HCEC 1CT (cell line): ENCODE measurements around the gene LNX2.

ENCODE experiments used
- DNase-seq: peaks from one replicate; pipeline ENCODE4 v3.0.0-alpha.2; 2017

The LNX2 gene

DNA sequence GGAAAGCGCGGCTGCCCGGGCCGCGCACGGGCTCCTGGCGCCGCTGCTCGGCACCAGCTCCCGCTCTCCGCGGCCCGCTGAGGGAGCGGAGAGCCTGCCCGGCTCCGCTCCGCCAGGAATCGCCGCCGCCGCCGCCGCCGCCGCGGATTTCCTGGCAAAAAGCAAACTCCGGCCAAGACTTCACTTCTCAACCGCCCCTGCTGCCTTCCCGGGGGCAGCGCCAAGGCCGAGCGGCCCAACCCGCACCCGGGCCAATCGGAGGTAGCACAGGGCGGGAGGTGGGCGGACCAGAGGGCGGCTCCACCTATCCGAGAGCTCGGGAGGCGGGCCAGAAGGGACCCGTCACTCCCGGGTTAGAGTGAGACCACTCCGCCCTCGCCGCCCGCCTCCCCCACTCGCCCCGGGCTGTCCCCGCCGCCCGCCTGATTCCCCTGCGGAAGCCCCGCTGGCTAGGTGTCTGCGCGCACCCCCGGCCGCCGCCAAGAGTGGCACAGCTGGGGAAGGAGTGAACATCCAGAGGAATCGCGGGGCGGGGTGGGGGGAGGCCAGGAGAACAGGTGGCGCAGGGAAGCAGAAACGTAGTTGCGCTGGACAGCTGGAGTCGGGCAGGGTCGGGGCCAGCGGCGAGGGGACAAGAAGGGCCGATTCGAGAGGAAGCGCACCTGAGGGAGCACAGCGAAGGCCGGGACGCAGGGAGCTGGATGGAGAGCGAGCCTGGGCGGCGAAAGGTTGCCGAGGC, at the start of gene LNX2:
LNX2 (minus strand) TSS at position 153 of the 739 bp plus-strand sequence. CDS start 38,826 bp downstream, outside the sequence.
- peak; percentile 96 for DNase-seq

DNA sequence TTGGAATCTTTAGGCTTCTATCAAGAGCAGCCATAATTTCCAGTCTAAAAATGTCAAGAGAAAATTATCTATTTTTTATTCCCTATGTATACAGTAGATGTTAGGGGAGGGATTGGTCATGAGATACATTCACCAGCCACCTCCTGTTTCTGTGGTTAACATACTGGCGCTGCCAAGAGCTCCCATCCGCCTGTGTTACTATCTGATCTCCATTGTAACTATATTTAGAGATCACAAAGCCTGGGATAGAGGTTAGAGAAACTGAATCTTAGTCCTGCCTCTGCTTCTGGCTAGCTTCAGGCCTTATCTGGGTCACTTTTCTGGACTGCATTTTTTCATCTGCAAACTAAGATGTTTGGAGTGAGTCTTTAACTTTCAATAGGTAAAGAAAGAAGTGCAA, 47.6 kb upstream of the LNX2 start:
- DNase-seq: no peak

DNA sequence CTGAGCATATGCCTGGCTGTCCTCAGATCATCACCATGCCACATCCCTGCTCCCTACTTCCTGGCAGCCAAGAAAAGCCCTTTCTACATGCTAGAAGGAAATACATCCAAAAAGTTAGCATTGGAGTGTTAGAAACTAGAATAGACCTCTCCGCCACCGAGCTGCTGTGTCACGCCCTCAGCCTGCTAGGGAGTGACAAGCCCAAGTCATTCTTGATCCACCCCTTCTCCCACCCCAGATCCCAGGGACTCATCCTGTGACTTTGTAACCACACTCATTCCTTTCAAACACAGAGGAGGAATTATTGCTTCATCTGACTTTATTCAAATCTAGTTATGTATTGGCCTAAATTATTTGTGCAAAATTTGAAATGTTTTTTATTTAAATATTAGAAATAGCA, 46.6 kb upstream of the LNX2 start:
- DNase-seq: no peak

DNA sequence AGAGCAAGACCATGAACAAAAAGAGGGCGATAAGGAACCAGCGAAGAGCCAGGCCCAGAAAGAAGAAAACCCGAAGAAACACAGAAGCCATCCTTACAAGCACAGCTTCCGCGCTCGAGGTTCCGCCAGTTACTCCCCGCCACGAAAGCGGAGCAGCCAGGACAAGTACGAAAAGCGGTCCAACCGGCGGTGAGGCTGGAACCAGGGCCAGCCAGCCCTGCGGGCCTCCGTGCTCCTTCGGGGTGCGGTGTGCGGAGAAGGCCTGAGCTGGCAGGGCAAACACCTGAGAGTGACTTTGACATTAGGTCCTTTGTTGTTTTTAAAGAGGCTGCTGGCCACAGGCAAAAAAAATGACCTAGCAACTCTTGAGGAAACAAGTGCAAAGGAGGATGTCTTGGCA, 45.4 kb upstream of the LNX2 start:
- no peak for DNase-seq

DNA sequence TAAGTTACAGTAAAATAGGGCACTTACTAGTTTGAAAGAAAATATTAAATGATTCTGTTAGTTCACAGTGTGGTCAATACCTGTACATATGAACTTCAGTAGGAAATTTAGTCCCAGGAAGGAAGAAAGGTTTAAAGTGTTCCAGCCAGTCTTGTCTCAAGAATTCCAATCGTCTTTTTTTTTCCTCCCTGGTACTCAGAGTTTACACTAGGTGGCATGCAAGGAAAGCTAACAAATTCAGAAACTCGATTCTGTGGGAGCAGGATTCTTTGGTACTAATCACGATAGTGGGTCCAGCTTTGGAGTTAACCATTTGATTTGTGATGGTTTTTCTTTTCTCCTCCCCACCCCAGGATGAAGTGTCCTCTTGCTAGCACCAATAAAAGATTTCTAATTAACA, 45.0 kb upstream of the LNX2 start:
- no peak for DNase-seq

DNA sequence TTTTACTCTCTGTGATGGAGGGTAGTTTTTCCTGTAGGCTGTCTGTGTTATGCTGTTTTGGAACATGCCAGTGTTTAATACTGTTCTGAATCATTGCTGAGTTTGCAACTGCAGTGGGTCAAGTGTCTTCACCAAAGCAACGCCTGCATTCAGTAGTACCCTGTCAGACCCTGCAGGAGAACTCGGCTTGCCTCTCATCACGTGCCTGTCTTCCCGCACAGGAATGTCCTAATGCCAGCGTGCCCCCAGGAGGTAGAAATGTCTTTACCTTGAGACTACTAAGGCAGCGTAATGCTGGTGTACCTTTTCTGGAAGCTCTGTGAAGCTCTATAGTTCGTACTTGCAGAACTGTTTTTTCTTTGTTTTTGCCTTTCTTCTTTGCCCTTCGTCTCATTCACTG, 43.6 kb upstream of the LNX2 start:
- DNase-seq: no peak

DNA sequence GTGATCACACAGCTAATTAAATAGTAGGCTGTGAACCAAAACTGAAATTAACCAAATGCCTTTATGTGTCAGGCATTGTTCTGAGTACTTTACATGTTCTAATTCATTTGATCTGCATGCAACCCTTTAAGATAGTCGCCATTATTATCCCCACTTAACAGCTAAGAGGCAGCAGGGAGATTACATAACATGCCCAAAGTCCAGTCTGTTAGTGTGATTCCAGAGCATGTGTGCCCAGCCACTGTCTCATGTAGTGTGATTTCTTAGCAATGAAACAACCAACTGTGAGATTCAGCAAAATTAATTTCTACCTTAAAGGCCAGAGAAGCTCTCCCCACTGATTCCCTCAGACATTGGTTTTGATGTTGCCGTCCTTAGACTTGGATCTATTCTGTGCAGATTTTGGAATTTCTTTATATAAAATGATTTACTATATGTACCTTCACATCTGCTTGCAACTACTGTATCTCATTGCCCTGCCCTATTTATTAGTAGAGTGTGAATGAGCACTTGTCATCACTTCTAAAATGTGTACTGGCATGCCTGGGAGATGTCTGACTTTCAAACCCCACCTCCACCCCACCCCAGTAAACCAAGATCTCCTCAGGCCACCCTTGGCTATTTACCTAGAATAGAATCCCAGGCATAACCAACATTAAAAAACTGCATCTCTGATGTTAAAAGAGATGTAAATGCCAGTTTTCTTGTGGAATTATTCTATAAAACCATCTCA, 42.6 kb upstream of the LNX2 start:
- no peak for DNase-seq

DNA sequence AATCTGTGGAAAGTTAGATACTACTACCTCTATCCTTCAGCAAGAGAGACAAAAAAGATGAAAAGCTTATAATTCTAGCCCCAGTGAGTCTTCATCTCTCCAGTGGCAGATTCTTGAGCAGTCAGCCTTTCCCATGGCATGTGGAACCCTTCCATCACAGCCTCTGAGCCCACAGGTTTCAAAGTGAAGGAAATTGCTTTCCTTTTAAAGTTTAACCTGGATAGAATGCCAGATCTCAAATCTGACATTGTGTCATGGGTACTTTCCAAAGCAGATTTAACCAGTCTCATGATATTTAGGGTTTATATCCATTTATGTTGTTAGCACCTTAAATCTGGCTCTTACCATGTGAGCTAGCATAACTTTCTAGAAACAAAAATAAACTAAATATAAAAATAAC, 40.7 kb upstream of the LNX2 start:
- no peak for DNase-seq

DNA sequence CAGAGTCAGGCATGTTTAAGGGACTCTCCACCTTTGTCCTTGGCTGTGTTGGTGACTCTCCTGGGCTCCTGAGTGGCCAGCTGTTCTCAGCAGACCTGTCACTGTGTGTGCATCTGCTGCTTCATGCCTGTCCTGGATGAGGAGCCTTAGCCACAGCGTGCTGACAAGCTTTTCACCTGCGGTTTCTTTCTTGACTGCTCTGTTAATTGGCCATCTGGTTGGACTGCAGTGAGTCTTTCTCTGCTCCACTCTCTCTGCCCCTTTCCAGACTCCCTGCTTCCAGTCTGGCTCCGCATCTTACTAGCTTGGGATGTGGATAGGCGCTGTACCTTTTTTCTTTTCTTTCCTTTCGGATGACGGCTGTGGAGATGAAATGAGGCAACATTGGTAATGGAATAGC, 40.2 kb upstream of the LNX2 start:
- no peak for DNase-seq

DNA sequence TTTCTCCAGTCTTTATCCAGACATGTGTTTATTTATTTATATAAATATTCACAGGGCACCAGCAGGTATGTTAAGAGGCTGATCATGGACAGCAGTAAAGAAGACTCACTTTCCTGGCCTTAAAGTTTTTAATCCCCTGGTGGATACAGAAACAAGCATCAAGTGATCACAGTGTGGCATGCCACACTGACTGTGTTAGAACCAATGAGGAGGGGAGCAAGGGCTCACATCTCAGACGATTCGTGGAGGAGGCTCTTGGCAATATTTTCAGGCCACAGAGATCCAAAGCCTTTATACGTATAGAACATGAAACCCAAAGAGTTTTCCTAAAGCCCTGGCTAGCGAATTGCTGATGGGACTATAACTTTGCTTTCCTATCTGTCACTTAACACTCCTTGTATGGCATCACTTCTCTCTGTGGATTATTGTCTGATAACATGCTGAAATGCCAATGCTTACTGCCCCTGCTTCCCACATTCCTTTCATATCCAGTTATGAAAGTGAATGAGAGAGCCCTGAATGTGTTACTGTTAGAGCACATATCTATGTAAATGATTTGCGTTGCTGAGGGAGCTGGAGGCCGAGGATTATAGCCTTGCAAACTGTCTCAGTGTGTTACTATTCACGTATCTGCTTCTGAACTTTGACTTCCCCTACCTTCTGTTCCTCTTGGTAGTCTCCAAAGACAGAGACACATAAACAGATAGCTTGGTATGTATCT, 39.0 kb upstream of the LNX2 start:
- no peak for DNase-seq

DNA sequence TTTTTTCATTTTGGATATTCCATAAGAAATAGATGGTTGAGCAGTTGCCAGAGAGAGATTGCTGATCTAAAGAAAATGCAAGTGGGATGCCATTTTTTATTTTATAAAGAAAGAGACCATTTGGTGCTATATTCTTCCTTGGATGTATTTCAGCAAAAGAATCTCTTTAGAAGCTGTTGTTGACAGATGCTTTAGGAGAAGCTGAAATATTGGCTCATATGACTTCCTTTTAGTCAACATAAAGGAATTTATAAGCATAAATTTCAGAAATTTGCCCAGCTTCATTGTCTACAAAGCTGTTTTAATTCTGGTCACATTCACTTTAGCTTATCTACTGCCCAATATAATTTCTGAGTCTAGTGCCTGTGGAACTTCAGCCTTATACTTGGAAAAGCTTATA, 38.2 kb upstream of the LNX2 start:
- DNase-seq: peak; percentile 68

DNA sequence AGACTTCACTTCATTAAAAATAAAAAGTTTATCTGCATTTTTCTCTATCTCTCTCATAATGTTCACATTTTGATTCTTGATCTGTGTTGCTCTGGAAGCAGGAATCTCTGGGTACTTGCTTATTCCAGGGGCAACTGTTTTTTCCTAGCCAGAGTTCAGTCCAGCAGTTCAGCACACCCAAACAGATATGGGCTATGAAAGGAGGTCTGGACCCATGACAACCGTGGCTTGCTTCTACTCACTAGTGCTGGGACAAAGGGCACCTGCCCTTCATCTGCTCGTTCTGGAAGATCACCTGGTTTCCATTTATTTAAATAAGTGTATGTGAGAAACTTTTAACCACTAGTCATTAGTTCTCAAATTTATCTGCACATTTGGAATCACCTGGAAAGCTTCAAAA, 37.4 kb upstream of the LNX2 start:
- no peak for DNase-seq

DNA sequence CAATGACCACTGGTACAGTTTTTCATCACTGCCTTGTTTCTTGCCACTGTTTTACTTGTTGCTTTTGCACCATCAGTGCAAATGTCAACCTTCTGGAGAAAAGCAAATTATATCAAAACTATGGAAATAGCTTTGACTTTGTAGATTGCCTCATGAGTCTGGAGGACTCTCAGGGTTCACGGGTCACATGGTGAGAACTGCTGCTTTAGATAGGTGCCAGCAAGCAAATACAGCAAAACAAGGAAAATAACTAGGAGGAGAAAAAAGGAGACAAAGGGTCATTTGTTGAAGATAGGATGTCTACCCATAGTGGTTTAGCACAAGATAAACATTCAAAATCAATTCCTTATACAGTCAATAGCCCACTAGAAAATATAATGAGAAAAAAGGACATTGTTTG, 34.5 kb upstream of the LNX2 start:
- DNase-seq: no peak

DNA sequence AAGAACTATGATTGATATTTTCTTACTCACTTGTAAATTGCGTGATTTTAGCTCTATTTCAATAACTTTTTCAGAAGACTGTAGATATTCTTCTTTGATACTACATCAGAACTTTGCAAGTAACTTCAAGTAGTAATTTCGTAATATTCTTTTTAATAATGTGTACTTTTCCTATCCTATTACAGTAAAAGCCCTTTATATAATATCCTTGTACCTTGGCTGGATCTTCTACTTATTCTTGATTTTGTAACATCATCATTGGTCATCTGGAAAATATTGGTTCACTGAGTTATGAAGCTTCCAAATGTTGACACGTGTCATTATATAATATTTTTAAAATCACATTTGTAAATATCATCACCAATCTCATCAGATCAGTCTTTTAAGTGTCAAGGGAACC, 33.7 kb upstream of the LNX2 start:
- DNase-seq: no peak

DNA sequence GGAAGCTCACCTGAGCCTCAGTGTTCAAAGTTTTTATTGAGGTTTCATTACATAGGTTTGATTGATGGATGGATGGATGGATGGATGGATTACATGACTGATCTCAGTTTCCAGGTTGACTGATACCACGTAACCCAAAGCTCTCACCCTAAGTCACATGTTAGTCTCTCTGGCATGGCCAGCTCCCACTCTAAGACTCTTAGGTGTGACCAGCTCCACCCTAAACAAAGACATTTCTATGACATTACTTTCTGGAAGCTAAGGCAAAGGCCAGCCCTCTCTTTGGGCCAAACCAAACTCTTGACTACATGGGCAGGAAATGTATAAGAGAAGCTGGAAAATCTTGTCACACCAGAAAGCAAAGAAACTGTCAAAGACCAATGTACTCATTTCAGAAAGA, 30.0 kb upstream of the LNX2 start:
- no peak for DNase-seq

DNA sequence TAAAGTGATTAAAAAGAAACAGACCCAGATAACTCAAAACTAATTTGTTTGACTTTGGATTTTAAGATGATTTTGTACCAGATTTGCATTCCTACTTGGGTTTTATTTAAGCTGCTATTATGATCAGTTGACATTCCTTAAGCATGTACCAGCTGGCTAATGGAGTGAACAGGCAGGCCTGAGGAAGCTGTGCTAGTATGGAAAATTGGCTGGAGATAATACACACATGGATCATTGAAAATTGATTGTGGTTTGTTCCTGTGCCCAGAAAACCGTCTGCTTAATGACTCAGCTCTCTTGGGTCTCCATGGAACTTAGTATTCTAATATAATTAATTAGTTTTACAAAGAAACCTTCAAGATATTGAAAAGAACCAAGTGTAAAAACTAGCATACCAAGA, 24.0 kb upstream of the LNX2 start:
- DNase-seq: peak; percentile 76

DNA sequence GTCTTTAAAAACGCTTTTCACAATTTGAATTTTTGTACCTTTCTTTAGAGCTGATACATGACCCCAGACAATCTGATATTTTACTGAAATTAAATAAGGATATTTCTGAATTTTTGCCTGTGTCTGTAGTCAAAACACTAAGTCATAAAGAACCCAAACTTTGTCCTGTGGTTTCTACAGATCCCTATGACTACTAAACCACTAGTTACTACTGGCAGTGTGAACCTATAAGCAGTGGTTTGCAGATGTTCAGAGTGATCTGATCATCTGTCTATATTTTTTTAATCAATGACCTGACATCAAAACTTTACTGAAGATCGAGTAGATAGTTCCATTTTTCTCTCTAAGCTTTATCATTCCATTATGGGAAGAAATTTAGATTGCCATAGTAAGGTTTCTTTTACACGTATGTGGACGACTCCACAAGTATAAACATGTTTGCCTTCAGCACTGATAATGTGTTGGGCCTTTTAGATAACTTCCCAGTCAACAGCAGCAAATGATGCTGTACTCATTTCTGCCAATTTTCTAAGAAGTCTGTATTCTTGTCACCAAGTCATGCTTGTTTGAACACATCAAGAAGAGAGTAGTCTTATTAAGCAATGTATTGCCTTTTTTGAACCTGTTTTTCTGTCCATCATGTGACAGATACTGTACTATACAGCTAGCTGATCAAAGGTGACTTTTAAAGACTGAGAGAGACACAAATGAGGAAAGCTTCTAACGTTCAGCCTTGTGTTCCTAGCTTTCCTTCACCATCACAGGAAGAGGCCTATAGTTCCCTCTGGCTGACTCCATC, 23.2 kb upstream of the LNX2 start:
- DNase-seq: no peak

DNA sequence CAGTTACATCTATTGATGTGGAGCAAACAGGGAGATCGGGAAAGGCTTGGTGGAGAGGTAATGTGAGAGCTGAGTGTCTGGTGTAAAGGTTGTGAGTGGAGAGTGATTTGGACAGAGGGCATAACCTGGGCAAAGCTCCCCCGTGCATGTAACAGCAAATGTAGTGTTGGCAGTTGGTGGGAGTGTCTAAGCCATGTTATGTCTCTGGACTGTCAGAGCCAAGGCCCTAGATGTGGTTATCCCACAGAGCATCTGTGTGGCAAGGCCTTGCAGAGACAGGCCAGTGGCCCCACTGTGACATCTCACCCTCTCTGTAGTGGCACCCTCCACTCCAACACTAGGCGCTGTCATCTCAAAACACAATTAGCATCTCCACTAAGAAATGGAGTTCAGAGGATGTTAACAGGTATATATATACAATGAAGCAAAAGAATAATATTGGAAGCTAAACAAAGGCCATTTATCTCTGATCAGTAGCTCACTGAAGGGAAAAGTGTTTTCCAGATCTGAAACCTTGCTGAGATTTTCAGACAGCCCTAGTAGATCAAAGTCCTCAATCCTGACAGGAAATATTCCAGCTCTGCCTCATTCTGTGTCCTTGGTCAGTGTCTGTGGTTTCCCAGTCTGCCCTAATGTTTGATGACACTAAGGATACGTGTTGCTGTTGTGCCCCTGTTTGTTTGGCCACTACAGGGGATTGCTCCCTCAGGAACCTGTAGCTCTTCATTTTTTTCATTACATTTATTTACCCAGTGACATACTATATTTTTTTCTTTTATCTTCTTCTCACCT, 21.6 kb upstream of the LNX2 start:
- no peak for DNase-seq

DNA sequence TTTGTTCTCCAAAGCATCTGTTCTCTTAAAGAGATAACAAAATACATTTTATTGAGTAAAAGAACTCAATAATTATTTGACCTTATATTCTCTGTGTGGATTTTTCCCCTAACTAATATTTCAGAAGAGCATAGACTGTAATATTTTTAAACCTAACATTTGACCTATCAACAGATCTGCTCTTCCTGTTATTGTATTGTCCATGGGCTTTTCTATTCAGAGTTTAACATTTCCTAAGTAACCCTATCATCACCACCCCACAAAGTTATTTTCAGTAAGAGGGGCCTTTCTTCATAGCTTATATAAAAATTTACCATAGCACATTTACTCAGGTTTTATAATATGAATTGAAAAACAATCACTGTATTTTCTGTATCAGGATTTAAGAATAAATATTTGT, 18.9 kb upstream of the LNX2 start:
- no peak for DNase-seq

DNA sequence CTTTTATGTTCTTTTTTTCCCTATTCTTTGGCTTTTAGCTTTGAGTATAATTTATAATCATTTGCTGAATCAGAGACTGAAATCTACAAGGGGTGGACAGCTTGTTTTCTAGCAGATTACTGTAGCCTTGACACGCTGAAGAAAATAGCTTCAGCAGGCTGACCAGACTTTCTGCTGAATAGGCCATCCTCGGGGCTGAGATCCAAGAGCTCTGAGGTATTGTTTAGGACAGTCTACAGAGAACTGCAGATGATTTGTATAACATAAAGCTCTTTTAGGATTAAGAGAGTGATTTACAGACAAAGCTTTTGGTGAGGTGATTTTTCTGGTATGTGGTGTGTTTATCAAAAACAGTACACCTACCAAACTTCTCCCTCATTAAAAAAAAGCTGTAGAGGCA, 18.2 kb upstream of the LNX2 start:
- DNase-seq: no peak

DNA sequence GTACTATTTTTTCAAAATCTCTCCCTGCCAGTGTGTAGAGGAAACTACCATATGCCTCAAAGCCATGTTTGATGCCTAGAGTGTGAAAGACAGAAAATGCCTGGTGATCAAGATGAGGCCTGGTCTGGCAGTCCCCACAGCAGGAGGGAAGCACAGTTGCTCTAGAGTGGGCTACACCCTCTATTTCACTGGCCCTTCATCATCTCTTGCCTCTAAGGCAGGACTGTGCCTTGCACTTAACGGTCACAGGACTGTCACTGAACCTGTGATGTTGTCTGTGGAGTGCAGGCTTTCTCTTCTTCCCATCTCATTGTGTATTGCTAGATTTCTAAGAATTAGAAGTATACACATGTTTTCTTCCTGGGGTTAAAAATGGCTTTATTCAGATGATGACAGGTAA, 17.7 kb upstream of the LNX2 start:
- no peak for DNase-seq

DNA sequence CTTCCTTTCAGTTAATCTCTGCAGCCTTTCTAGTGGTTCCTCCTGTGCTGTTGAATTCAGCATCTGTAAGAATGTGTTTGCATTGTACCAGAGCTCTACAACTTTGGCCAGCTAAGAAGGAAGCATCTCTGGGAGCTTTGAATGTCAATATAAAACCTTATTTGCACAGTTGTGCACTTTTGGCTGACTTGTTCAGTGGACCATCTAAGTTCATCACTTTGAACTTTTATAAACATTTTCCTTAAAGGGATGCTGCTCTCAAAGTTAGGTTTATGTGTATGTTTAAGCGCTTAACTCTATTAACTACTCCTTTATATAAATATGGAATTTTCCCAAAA, 16.9 kb upstream of the LNX2 start:
- no peak for DNase-seq
